Measurements from ENCODE around the gene FBXO41. TPM values are rescaled to one million over a fixed set of nuclear protein-coding genes. Genes with fewer than 3 reads are reported as not detected.
A peak's percentile ranks its signal among the peaks of the same experiment; 100 is the strongest.

Gene FBXO41
- total and polyA plus RNA-seq, 4 donors = 0.06 to 0.51 (median 0.38) TPM

DNA sequence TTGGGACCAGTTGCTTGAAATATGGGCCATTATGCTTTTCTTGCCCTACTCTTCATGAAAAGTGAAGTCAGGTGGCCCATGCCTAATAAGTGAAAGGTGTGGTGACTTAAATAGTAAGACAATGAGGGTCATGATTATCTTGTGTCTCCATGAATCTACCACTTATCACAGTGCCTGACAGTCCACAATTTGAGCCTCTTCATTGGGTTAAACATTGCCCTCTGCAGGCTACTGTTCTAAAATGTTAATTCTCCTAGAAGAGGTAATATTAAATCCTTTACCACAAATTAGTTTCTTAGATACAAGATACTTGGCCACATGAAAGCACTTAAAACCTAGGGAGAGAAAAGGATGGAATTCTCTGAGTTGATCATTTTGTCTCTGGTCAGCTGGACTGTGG, 5.0 kb upstream of the FBXO41 start:
- H3K9me3 ChIP-seq (ENCODE audit: control insufficient read depth in 4 of 4, low read length in 3 of 4) = peaks cover 0 to under 1% (median 0%) of the 10 kb centered on the region in 4 donors
- no peak for DNase-seq (ENCODE audit: low spot score)
- TF ChIP-seq, protein P1, sequence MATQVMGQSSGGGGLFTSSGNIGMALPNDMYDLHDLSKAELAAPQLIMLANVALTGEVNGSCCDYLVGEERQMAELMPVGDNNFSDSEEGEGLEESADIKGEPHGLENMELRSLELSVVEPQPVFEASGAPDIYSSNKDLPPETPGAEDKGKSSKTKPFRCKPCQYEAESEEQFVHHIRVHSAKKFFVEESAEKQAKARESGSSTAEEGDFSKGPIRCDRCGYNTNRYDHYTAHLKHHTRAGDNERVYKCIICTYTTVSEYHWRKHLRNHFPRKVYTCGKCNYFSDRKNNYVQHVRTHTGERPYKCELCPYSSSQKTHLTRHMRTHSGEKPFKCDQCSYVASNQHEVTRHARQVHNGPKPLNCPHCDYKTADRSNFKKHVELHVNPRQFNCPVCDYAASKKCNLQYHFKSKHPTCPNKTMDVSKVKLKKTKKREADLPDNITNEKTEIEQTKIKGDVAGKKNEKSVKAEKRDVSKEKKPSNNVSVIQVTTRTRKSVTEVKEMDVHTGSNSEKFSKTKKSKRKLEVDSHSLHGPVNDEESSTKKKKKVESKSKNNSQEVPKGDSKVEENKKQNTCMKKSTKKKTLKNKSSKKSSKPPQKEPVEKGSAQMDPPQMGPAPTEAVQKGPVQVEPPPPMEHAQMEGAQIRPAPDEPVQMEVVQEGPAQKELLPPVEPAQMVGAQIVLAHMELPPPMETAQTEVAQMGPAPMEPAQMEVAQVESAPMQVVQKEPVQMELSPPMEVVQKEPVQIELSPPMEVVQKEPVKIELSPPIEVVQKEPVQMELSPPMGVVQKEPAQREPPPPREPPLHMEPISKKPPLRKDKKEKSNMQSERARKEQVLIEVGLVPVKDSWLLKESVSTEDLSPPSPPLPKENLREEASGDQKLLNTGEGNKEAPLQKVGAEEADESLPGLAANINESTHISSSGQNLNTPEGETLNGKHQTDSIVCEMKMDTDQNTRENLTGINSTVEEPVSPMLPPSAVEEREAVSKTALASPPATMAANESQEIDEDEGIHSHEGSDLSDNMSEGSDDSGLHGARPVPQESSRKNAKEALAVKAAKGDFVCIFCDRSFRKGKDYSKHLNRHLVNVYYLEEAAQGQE (IDR thresholded peaks at IDR 0.05) = no peak
- TF ChIP-seq YY1 (IDR thresholded peaks at IDR 0.05) (no peak), JUND (IDR thresholded peaks at IDR 0.05) (no peak), NR2F2 (IDR thresholded peaks at IDR 0.05) (no peak), RXRA (IDR thresholded peaks at IDR 0.05) (no peak), HNF4G (IDR thresholded peaks at IDR 0.05) (no peak)
- H3K27ac ChIP-seq (ENCODE audit: low read depth in 1 of 2, low read length in 2 of 2) = no peak overlapping the region
- H3K27me3 ChIP-seq (ENCODE audit: control insufficient read depth in 4 of 4, insufficient read depth in 4 of 4, low read length in 3 of 4) = peaks cover 0 to 21% (median 12%) of the 10 kb centered on the region in 4 donors
- H3K4me3 ChIP-seq (ENCODE audit: low read depth in 1 of 3, low read length in 3 of 3) = no peak overlapping the region
- H3K36me3 ChIP-seq (ENCODE audit: control insufficient read depth in 4 of 4, insufficient read depth in 3 of 4, low read depth in 1 of 4, low read length in 3 of 4) = no peaks in the 10 kb centered on the region
- no peak overlapping the region for H3K9ac ChIP-seq (ENCODE audit: low read depth in 1 of 2, low read length in 2 of 2)
- peaks cover 6 to 24% (median 17%) of the 10 kb centered on the region in 4 donors for H3K4me1 ChIP-seq (ENCODE audit: control insufficient read depth in 4 of 4, insufficient read depth in 4 of 4, low read length in 3 of 4)

DNA sequence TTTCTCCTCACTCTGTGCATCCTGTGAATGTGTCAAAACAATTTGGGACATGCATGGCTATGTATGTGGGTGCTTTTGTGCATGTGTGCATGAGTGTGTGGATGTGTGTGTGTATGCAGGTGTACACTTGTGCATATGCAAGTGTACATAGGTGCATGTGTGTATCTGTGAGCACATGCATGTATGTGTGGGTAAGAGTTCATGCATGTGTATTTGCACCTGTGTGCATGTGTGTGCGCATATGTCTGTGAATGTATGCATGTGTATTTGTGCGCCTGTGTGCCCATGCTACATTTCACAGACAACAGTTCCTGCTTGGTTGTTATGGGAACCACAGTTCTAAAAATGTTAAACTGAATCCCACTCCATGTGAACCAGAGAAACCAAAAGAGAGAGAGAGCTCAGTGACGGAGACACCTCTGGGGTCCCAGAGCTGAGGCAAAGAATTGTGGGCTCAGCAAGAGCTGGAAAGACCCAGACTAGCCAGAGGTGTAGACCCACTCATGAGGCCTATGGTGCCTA, 1.9 kb upstream of the FBXO41 start:
- TF ChIP-seq RXRA (IDR thresholded peaks at IDR 0.05) = no peak
- TF ChIP-seq RAD21 (IDR thresholded peaks at IDR 0.05) = no peak
- Histone ChIP-seq H3K27ac (ENCODE audit: low read depth in 1 of 2, low read length in 2 of 2) (no peak overlapping the region), H3K36me3 (ENCODE audit: control insufficient read depth in 4 of 4, insufficient read depth in 3 of 4, low read depth in 1 of 4, low read length in 3 of 4) (no peaks in the 10 kb centered on the region), H3K4me1 (ENCODE audit: control insufficient read depth in 4 of 4, insufficient read depth in 4 of 4, low read length in 3 of 4) (peaks cover under 1 to 13% (median 6%) of the 10 kb centered on the region in 4 donors), H3K9ac (ENCODE audit: low read depth in 1 of 2, low read length in 2 of 2) (no peak overlapping the region), H3K9me3 (ENCODE audit: control insufficient read depth in 4 of 4, low read length in 3 of 4) (no peaks in the 10 kb centered on the region), H3K4me3 (ENCODE audit: low read depth in 1 of 3, low read length in 3 of 3) (no peak overlapping the region), H3K27me3 (ENCODE audit: control insufficient read depth in 4 of 4, insufficient read depth in 4 of 4, low read length in 3 of 4) (peaks cover 0 to 11% (median 6%) of the 10 kb centered on the region in 4 donors)
- DNase-seq (ENCODE audit: low spot score) = no peak
- WGBS = 92% methylated on average over 3 of the region's 3 CpGs

DNA sequence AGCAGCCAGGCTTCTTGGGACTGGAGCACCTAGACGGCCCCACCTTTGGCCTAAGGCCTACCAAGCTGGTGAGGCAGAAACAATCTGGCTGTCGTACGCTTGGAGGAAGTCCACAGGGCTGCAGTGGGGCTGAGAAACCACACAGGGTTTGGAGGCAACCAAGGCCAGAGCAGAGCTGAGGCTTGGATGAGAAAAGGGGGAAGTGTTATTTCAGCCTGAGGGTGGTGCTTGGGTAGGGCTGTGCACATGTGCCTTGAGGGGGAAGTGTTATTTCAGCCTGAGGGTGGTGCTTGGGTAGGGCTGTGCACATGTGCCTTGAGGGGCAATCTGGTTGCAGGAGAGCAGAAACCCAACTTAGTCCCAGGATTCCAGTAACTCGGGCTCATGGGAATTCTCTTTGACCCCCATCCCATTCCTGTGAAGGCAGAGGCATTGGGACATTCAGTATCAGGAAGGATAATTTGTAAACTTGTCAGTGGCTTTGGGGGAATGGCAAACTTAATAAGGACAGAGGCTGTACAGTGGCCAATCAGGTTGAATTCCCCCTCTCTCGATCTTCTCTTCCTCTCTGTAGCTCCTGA, 971 bp upstream of the FBXO41 start:
- no peak for DNase-seq (ENCODE audit: low spot score)
- Histone ChIP-seq H3K36me3 (ENCODE audit: control insufficient read depth in 4 of 4, insufficient read depth in 3 of 4, low read depth in 1 of 4, low read length in 3 of 4) (no peaks in the 10 kb centered on the region), H3K27ac (ENCODE audit: low read depth in 1 of 2, low read length in 2 of 2) (no peak overlapping the region), H3K27me3 (ENCODE audit: control insufficient read depth in 4 of 4, insufficient read depth in 4 of 4, low read length in 3 of 4) (peaks cover 0 to 11% (median 6%) of the 10 kb centered on the region in 4 donors), H3K4me3 (ENCODE audit: low read depth in 1 of 3, low read length in 3 of 3) (no peak overlapping the region), H3K4me1 (ENCODE audit: control insufficient read depth in 4 of 4, insufficient read depth in 4 of 4, low read length in 3 of 4) (peaks cover 0 to 13% (median 5%) of the 10 kb centered on the region in 4 donors), H3K9me3 (ENCODE audit: control insufficient read depth in 4 of 4, low read length in 3 of 4) (no peaks in the 10 kb centered on the region), H3K9ac (ENCODE audit: low read depth in 1 of 2, low read length in 2 of 2) (no peak overlapping the region)
- WGBS = 48% methylated on average over 5 of the region's 5 CpGs
- TF ChIP-seq, protein P2, sequence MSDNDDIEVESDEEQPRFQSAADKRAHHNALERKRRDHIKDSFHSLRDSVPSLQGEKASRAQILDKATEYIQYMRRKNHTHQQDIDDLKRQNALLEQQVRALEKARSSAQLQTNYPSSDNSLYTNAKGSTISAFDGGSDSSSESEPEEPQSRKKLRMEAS (IDR thresholded peaks at IDR 0.05) = peak; percentile 20
- TF ChIP-seq SP1 (IDR thresholded peaks at IDR 0.05) = no peak

Measured in liver (tissue), 9 donors.